ENCODE results near the gene MORN1.

Gene MORN1

DNA sequence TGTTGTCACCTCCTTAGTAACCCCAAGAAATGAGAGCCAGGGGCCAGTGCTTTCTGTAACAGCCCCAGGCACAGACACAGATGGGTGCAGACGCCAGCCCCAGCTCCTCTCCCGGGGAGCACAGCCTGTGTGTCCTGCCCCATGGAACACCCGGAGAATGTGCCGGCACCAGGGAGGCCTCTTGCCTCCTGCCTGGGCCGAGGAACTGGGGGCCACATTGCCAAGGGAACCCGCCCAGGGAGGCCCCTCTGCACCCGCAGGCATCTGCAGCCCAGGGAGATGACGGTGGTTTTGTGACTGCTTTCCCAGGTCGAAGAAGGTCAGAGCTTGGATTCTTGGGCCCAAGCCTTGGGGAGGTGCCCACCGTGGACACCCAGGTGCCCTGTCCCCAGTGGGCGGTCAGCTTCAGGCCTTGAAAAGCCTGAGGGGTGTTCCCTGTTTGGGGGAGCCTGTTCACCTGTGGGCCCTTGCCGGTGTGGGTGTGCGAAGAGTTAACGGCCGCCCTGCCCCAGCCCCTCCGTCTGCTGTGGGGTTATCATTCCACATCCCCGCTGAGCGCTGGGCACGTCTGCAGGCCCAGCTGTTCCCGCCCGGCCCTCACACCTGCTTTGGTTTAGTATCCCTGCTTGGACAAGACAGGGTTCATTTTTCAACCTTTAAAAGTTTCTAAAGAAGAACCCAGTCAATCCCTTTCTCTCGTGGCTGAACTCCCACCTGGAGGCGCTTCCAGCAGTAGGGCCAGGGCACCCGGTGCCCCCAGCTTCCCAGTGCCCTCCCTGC is 62.5 kb downstream of the MORN1 start:
- TF ChIP-seq, protein P1, sequence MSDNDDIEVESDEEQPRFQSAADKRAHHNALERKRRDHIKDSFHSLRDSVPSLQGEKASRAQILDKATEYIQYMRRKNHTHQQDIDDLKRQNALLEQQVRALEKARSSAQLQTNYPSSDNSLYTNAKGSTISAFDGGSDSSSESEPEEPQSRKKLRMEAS (IDR thresholded peaks at IDR 0.05) = no peak
- TF ChIP-seq FOXM1 (IDR thresholded peaks at IDR 0.05; ENCODE audit: borderline replicate concordance, low read depth) (no peak), YY1 (IDR thresholded peaks at IDR 0.05; ENCODE audit: low read depth) (no peak), USF1 (IDR thresholded peaks at IDR 0.05) (no peak), TAF1 (IDR thresholded peaks at IDR 0.05; ENCODE audit: low read depth) (no peak), CREB1 (IDR thresholded peaks at IDR 0.05; ENCODE audit: low read depth) (no peak), EGR1 (IDR thresholded peaks at IDR 0.05) (no peak), RAD21 (IDR thresholded peaks at IDR 0.05; ENCODE audit: low read depth) (no peak), REST (IDR thresholded peaks at IDR 0.05; ENCODE audit: low read depth) (no peak), CEBPB (IDR thresholded peaks at IDR 0.05) (no peak), EP300 (IDR thresholded peaks at IDR 0.05; ENCODE audit: borderline replicate concordance) (no peak), ZBTB7A (IDR thresholded peaks at IDR 0.05; ENCODE audit: low read depth) (no peak), TEAD4 (IDR thresholded peaks at IDR 0.05) (no peak), NFIC (IDR thresholded peaks at IDR 0.05) (no peak), TCF12 (IDR thresholded peaks at IDR 0.05; ENCODE audit: low read depth) (no peak)

- TF ChIP-seq ZBTB7A (IDR thresholded peaks at IDR 0.05; ENCODE audit: low read depth) = no peak
- no peak for TF ChIP-seq FOXM1 (IDR thresholded peaks at IDR 0.05; ENCODE audit: borderline replicate concordance, low read depth)
- TF ChIP-seq CREB1 (IDR thresholded peaks at IDR 0.05; ENCODE audit: low read depth) = no peak
- no peak for TF ChIP-seq TAF1 (IDR thresholded peaks at IDR 0.05; ENCODE audit: low read depth)
- no peak for TF ChIP-seq USF1 (IDR thresholded peaks at IDR 0.05)
- no peak for TF ChIP-seq NFIC (IDR thresholded peaks at IDR 0.05)
- no peak for TF ChIP-seq EGR1 (IDR thresholded peaks at IDR 0.05)
- no peak for TF ChIP-seq TEAD4 (IDR thresholded peaks at IDR 0.05)
- TF ChIP-seq RAD21 (IDR thresholded peaks at IDR 0.05; ENCODE audit: low read depth) = no peak
- no peak for TF ChIP-seq CEBPB (IDR thresholded peaks at IDR 0.05)
- TF ChIP-seq EP300 (IDR thresholded peaks at IDR 0.05; ENCODE audit: borderline replicate concordance) = no peak
- TF ChIP-seq, protein P1 (IDR thresholded peaks at IDR 0.05) = no peak
- TF ChIP-seq REST (IDR thresholded peaks at IDR 0.05; ENCODE audit: low read depth) = no peak
- TF ChIP-seq YY1 (IDR thresholded peaks at IDR 0.05; ENCODE audit: low read depth) = no peak
- no peak for TF ChIP-seq TCF12 (IDR thresholded peaks at IDR 0.05; ENCODE audit: low read depth)
Observed at GRCh38 chr1:2327841-2328240, 63.5 kb downstream of the MORN1 start.

- no peak for TF ChIP-seq CREB1 (IDR thresholded peaks at IDR 0.05; ENCODE audit: low read depth)
- TF ChIP-seq REST (IDR thresholded peaks at IDR 0.05; ENCODE audit: low read depth) = no peak
- TF ChIP-seq, protein P1 (IDR thresholded peaks at IDR 0.05) = no peak
- TF ChIP-seq EGR1 (IDR thresholded peaks at IDR 0.05) = no peak
- no peak for TF ChIP-seq TAF1 (IDR thresholded peaks at IDR 0.05; ENCODE audit: low read depth)
- no peak for TF ChIP-seq NFIC (IDR thresholded peaks at IDR 0.05)
- no peak for TF ChIP-seq FOXM1 (IDR thresholded peaks at IDR 0.05; ENCODE audit: borderline replicate concordance, low read depth)
Observed at GRCh38 chr1:2326524-2326923, 64.8 kb downstream of the MORN1 start.
